Thyroid gland (tissue), 4 donors: Measurements from ENCODE around the gene KLHDC4. TPM values are rescaled to one million over a fixed set of nuclear protein-coding genes. Genes with fewer than 3 reads are reported as not detected.

Experiments used
- DNase-seq, 2 donors: peaks; one replicate each; pipeline ENCODE4 v3.0.0-alpha.2; 2019
- H3K27ac ChIP-seq, 3 donors: fragments of 200-600 bp; sonication (generic); 1 replicate in 2 of 3; 2 replicates in 1 of 3; pipeline ENCODE4 v1.5.1; 2016 to 2019; ENCODE audit warnings: mild to moderate bottlenecking in 1 of 3, moderate library complexity in 1 of 3
- H3K27me3 ChIP-seq: fragments of 200-600 bp; sonication (generic); one replicate; pipeline ENCODE4 v1.5.1; 2019
- H3K36me3 ChIP-seq, 2 donors: fragments of 200-600 bp; sonication (generic); one replicate each; pipeline ENCODE4 v1.5.1; 2016 to 2019
- H3K4me1 ChIP-seq, 2 donors: fragments of 200-600 bp; sonication (generic); one replicate each; pipeline ENCODE4 v1.5.1; 2017 to 2019
- H3K4me3 ChIP-seq, 3 donors: fragments of 200-600 bp; sonication (generic); replicated peaks in 1 of 3; 1 replicate in 2 of 3; 2 replicates in 1 of 3; pipeline ENCODE4 v1.5.1; 2016; ENCODE audit warnings: mild to moderate bottlenecking in 1 of 3
- H3K9me3 ChIP-seq: fragments of 200-600 bp; sonication (generic); one replicate; pipeline ENCODE4 v1.5.1; 2017
- POLR2A ChIP-seq, 2 donors: fragments of 450-650 bp; IDR thresholded peaks; one replicate each; pipeline ENCODE4 v1.6.1; 2017; ENCODE audit warnings: antibody characterized with exemption in 2 of 2, mild to moderate bottlenecking in 2 of 2, moderate library complexity in 1 of 2
- WGBS, 2 donors: methylation state at CpG; one replicate each; pipeline ENCODE4 v1.1.5; 2017; 5-methylcytosine and 5-hydroxymethylcytosine counted together
- intact Hi-C: fragments of 100-400 bp; cut with DNase I; formaldehyde crosslinking; loops from one replicate; pipeline ENCODE4 v1.15.1; 2023
- total RNA-seq, 4 donors: library from RNA; depleted of rRNA; stranded (reverse); fragments of >200 nt; gene quantifications; one replicate each; pipeline ENCODE4 v1.2.3, GENCODE V29; 2016
- TF ChIP-seq, protein P1 (sequence below), 6 experiments: fragments of 200-600 bp in 3 of 6; fragments of 450-650 bp in 3 of 6; sonication (generic) in 3 of 6; IDR thresholded peaks; one replicate each; pipeline ENCODE4 v1.5.1; 2016 to 2019; ENCODE audit warnings: antibody characterized with exemption in 6 of 6, mild to moderate bottlenecking in 2 of 6, inconsistent platforms in 1 of 6, moderate library complexity in 1 of 6

The KLHDC4 gene
- total RNA-seq, 4 donors from 2014 or later, result 19.9 to 40.9 (median 30.3) TPM

DNA sequence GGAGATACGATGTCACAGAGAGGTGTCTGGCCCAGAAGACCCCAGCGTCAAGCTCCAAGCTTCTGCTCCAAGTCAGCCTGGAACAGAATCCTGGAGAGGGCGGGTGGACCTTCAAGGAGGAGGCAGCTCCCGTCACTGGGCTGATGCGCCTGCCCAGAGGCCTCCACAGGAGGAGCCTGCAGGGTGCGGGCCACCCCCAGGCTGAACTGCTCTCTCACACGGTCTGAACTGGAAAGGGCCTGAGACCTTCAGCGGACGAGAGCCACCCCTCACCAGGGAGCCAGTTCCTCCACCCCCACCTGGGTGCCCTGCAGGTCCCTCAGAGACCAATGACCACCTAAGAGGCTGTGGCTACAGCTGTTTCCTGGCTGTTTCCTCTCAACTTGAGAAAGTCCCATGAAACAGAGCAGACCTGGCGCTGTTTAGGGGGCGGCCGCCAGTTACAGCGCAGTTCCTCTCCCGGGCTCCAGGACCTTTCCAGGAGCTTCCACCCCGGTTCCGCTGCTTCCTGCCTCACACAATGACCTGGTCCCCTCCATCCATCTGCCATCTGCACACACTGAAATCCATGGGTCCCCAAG lies 36.0 kb upstream of the KLHDC4 start:
- WGBS, 2 donors, result 80 to 83% methylated on average over 7 to 16 of the region's 16 CpGs
- no peak overlapping the region for H3K27ac ChIP-seq
- no peak overlapping the region for H3K4me3 ChIP-seq
- peaks cover 4 to 6% of the 10 kb centered on the region in 2 donors for H3K4me1 ChIP-seq
- intact Hi-C loops, result no loop called here
- no peak for DNase-seq
- no peaks in the 10 kb centered on the region for H3K27me3 ChIP-seq
- no peaks in the 10 kb centered on the region for H3K36me3 ChIP-seq
- no peak for TF ChIP-seq POLR2A (IDR thresholded peaks at IDR 0.05)
- TF ChIP-seq, protein P1, sequence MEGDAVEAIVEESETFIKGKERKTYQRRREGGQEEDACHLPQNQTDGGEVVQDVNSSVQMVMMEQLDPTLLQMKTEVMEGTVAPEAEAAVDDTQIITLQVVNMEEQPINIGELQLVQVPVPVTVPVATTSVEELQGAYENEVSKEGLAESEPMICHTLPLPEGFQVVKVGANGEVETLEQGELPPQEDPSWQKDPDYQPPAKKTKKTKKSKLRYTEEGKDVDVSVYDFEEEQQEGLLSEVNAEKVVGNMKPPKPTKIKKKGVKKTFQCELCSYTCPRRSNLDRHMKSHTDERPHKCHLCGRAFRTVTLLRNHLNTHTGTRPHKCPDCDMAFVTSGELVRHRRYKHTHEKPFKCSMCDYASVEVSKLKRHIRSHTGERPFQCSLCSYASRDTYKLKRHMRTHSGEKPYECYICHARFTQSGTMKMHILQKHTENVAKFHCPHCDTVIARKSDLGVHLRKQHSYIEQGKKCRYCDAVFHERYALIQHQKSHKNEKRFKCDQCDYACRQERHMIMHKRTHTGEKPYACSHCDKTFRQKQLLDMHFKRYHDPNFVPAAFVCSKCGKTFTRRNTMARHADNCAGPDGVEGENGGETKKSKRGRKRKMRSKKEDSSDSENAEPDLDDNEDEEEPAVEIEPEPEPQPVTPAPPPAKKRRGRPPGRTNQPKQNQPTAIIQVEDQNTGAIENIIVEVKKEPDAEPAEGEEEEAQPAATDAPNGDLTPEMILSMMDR (IDR thresholded peaks at IDR 0.05), result no peak
- no peaks in the 10 kb centered on the region for H3K9me3 ChIP-seq

DNA sequence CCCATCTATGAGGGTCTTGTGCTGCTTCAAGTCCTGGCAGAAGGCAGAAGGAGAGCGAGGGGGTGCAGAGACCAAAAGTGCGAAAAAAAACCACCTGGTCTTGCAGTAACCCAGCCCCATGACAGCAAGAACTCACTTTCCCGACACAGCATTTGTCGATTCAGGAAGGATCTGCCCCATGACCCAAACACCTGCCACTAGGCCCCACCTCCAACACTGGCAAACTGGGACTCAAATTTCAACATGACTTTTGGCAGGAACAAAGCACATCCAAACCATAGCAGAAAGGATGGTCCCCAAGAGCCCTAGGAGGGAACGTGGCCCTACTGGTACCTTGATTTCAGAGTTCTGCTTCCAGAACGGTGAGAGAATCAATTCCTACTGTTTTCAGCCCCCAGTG lies 34.7 kb upstream of the KLHDC4 start:
- 83 to 91% methylated on average over 6 of the region's 6 CpGs for WGBS, 2 donors
- H3K36me3 ChIP-seq, result no peaks in the 10 kb centered on the region
- DNase-seq, result no peak

DNA sequence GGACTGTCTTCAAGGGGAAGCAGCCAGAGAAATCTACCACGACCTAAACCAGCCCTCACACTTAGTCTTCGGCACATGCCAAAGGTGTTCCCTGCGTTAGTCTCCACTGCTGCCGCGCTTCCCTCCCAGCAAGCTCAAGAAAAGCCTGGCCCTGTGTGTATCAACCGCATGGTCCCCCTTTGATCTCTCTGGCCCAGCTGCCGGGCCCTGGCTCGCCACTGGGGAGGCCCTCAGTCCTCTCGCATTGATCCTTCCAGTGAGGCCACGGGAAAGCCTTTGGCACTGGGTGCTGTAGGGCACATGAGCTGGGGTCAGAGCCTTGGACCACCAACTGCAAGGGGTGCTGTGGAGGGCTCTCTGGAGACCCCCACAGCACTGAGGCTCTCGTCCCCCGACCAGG lies 29.6 kb upstream of the KLHDC4 start:
- peaks cover 0 to 3% of the 10 kb centered on the region in 2 donors for H3K4me1 ChIP-seq
- WGBS, 2 donors, result 94 to 96% methylated on average over 9 to 10 of the region's 12 CpGs
- no peak overlapping the region for H3K27ac ChIP-seq
- no peak for DNase-seq
- H3K9me3 ChIP-seq, result no peaks in the 10 kb centered on the region
- TF ChIP-seq, protein P1 (IDR thresholded peaks at IDR 0.05), result no peak
- no peak for TF ChIP-seq POLR2A (IDR thresholded peaks at IDR 0.05)
- H3K36me3 ChIP-seq, result no peaks in the 10 kb centered on the region
- no peak overlapping the region for H3K4me3 ChIP-seq
- intact Hi-C loops, result no loop called here
- no peaks in the 10 kb centered on the region for H3K27me3 ChIP-seq

More for the DNA sequence above, 34.7 kb upstream of the KLHDC4 start:
- no peak overlapping the region for H3K4me3 ChIP-seq
- H3K27ac ChIP-seq, result no peak overlapping the region
- intact Hi-C loops, result no loop called here
- no peak for TF ChIP-seq POLR2A (IDR thresholded peaks at IDR 0.05)
- TF ChIP-seq, protein P1 (IDR thresholded peaks at IDR 0.05), result no peak
- H3K9me3 ChIP-seq, result no peaks in the 10 kb centered on the region
- no peaks in the 10 kb centered on the region for H3K4me1 ChIP-seq
- H3K27me3 ChIP-seq, result no peaks in the 10 kb centered on the region

DNA sequence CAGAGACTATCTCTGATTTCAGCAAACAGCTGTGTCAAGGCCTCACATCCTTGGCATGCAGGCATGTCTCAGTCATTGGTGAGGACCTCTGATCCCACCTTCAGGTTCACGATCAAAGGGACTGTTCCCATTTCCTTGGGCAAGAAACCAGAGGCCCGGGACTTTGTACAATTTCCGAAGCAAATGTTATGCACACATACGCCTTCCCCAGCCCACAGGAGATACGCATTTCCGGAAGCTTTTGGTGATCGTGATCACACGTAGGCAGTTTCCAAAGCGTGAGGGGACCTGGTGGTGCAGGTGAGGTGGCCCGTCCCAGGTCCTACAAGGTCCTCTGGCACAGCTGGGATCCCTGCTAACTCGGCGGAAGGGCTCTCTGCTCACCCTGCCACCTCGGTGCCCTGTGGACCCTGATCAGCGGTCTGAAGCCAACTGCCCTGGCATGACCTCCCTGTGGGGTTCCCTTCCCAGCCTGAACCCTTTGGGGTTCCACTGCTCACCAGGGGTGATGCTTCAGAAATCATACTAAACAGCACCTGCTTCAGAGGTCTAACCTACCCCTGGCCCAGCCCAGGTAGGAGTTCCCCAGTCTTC lies 28.8 kb upstream of the KLHDC4 start:
- Histone ChIP-seq H3K36me3 (no peaks in the 10 kb centered on the region), H3K4me3 (no peak overlapping the region), H3K27me3 (no peaks in the 10 kb centered on the region), H3K4me1 (peaks cover 5 to 9% of the 10 kb centered on the region in 2 donors), H3K27ac (no peak overlapping the region), H3K9me3 (no peaks in the 10 kb centered on the region)
- intact Hi-C loops, result no loop called here
- TF ChIP-seq, protein P1 (IDR thresholded peaks at IDR 0.05), result no peak
- TF ChIP-seq POLR2A (IDR thresholded peaks at IDR 0.05), result no peak
- DNase-seq, result no peak
- 87 to 97% methylated on average over 10 to 14 of the region's 14 CpGs for WGBS, 2 donors

DNA sequence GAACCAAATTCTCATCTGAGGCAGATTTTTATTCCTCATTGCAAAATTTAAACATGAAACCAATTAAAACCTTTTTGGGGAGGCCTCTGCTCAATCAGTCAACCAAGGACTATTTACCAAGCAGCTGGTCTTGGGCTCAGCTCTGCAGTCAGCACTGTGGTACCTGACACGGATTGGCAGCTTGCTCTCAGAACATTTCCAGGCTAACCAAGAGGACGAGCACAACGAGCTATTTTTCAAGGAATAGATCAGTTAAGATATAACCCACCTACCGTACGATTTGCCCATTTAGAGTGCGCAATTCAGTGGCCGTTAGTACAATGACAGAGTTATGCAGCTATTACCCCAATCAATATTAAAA lies 26.4 kb upstream of the KLHDC4 start:
- no peak overlapping the region for H3K27ac ChIP-seq
- H3K27me3 ChIP-seq, result no peaks in the 10 kb centered on the region
- DNase-seq, result no peak
- no peak for TF ChIP-seq POLR2A (IDR thresholded peaks at IDR 0.05)
- TF ChIP-seq, protein P1 (IDR thresholded peaks at IDR 0.05), result no peak
- no peaks in the 10 kb centered on the region for H3K9me3 ChIP-seq
- H3K36me3 ChIP-seq, result no peaks in the 10 kb centered on the region
- WGBS, 2 donors, result 86 to 90% methylated on average over 7 of the region's 7 CpGs
- H3K4me3 ChIP-seq, result no peak overlapping the region
- peaks cover 9% of the 10 kb centered on the region in 2 donors for H3K4me1 ChIP-seq
- intact Hi-C loops, result no loop called here
